ENCODE results near the gene EIF5. TPM values are rescaled to one million over a fixed set of nuclear protein-coding genes. Genes with fewer than 3 reads are reported as not detected.

EIF5 gene
- total and polyA plus RNA-seq, 2 of the 8 experiments (the other 6 are each of a cell fraction or from before 2014, with no cell fraction given) = 179 to 323 TPM

GRCh38 chr14:103353362-103353761, 19.3 kb downstream of the EIF5 start:
- Histone ChIP-seq H3K27me3 (replicated peaks in 1 of 4; ENCODE audit: control insufficient read depth in 3 of 4, extremely low read depth in 1 of 4, insufficient read depth in 3 of 4, low read length in 3 of 4) (no peaks in the 10 kb centered on the region), H3K23ac (ENCODE audit: insufficient read length) (no peak overlapping the region), H3K9ac (replicated peaks in 1 of 4; ENCODE audit: extremely low read depth in 1 of 4, low read depth in 3 of 4, low read length in 3 of 4) (no peak overlapping the region), H3K18ac (ENCODE audit: extremely low read depth, low read length) (peak overlapping the region; percentile 38; the same call in 1 of the 2 replicates), H3K4me3 (ENCODE audit: extremely low read depth in 1 of 4, insufficient read depth in 2 of 4, low read depth in 3 of 4, low read length in 4 of 4) (no peak overlapping the region), H4K8ac (ENCODE audit: extremely low read depth, insufficient read depth, low read length) (no peak overlapping the region), H3K36me3 (ENCODE audit: control insufficient read depth in 2 of 4, insufficient read depth in 4 of 4, low read length in 3 of 4) (no peaks in the 10 kb centered on the region), H2BK120ac (replicated peaks; ENCODE audit: low read depth, low read length) (no peak overlapping the region), H4K5ac (ENCODE audit: insufficient read length, low read depth, low read length) (no peak overlapping the region), H3K79me2 (ENCODE audit: control insufficient read depth in 1 of 2, insufficient read depth in 2 of 2, low read length in 2 of 2) (no peaks in the 10 kb centered on the region), H3K4me1 (replicated peaks in 1 of 4; ENCODE audit: control insufficient read depth in 3 of 4, insufficient read depth in 4 of 4, low read length in 3 of 4) (peaks cover 3 to 13% (median 3%) of the 10 kb centered on the region in 4 experiments; a peak in 6 of 7 replicates), H3K4ac (replicated peaks; ENCODE audit: insufficient read length, low read depth, low read length) (no peak overlapping the region), H2BK15ac (ENCODE audit: low read length) (no peak overlapping the region), H3K56ac (replicated peaks; ENCODE audit: insufficient read length, low read depth, low read length) (no peak overlapping the region), H3K23me2 (ENCODE audit: low read depth, low read length) (no peaks in the 10 kb centered on the region), H4K20me1 (replicated peaks in 1 of 2; ENCODE audit: control insufficient read depth in 1 of 2, insufficient read depth in 2 of 2, low read length in 2 of 2) (peaks cover 0 to 2% of the 10 kb centered on the region in 2 experiments), H2BK5ac (ENCODE audit: low read depth, low read length) (no peak overlapping the region), H4K91ac (replicated peaks; ENCODE audit: insufficient read length, low read length) (no peak overlapping the region), H3K14ac (ENCODE audit: insufficient read length) (no peak overlapping the region), H3K27ac (ENCODE audit: low read depth, low read length) (no peak overlapping the region), H3K9me3 (ENCODE audit: insufficient read depth in 2 of 2, low read depth in 1 of 2, low read length in 1 of 2) (no peaks in the 10 kb centered on the region), H2AFZ (ENCODE audit: low read length) (no peak overlapping the region), H3K79me1 (ENCODE audit: low read depth, low read length) (no peaks in the 10 kb centered on the region), H2BK20ac (ENCODE audit: low read length) (no peak overlapping the region), H2BK12ac (ENCODE audit: low read depth, low read length) (peak overlapping the region; percentile 35; the same call in 1 of the 2 replicates), H3K4me2 (ENCODE audit: insufficient read depth in 1 of 2, low read depth in 2 of 2, low read length in 2 of 2) (no peak overlapping the region), H2AK5ac (ENCODE audit: low read depth, low read length) (no peak overlapping the region)
- WGBS, 2 experiments (ENCODE audit: extremely low coverage in 1 of 2, insufficient coverage in 1 of 2, insufficient read length in 1 of 2, insufficient replicate concordance in 2 of 2, low coverage in 1 of 2, low lambda C conversion rate in 2 of 2, missing lambda C conversion rate in 1 of 2) = 91% methylated on average over 7 of the region's 7 CpGs; no CpG with 5 or more reads in 1 of the 2 experiments
- ChIA-PET CTCF (ENCODE audit: partially characterized antibody) (interaction anchor here (0.6 to 1.1 kb wide), 2 partner anchors 37 to 41 kb away, joined by 3 to 5 read pairs; no protein-coding TSS in a partner anchor), POLR2A (ENCODE audit: partially characterized antibody) (interaction anchor here (2.2 to 8.7 kb wide), 2 partner anchors 11 to 19 kb away, joined by 20 to 132 read pairs; partner anchors contain the start of gene EIF5)
- DNase-seq (ENCODE audit: low read depth in 1 of 2, low spot score in 2 of 2) (no peak), FAIRE-seq (no peak)
- no peak for TF ChIP-seq RFX5 (IDR thresholded peaks at IDR 0.05; ENCODE audit: borderline replicate concordance, low read depth, low read length)
- no peak for TF ChIP-seq YY1 (IDR thresholded peaks at IDR 0.05; ENCODE audit: low read depth, low read length)
- TF ChIP-seq HDAC2 (IDR thresholded peaks at IDR 0.05; ENCODE audit: borderline replicate concordance in 1 of 2, low read depth in 2 of 2, low read length in 2 of 2) = no peak
- TF ChIP-seq POLR2A (IDR thresholded peaks at IDR 0.05; ENCODE audit: control extremely low read depth in 1 of 2, low read depth in 2 of 2, low read length in 2 of 2) = no peak
- no peak for TF ChIP-seq SAP30 (IDR thresholded peaks at IDR 0.05; ENCODE audit: insufficient read depth, insufficient replicate concordance, low read length)
- TF ChIP-seq EP300 (IDR thresholded peaks at IDR 0.05; ENCODE audit: borderline replicate concordance in 1 of 2, low read depth in 2 of 2, low read length in 2 of 2) = no peak
- TF ChIP-seq SUZ12 (IDR thresholded peaks at IDR 0.05; ENCODE audit: low read length) = no peak
- TF ChIP-seq TBP (IDR thresholded peaks at IDR 0.05; ENCODE audit: low read depth, low read length) = no peak
- TF ChIP-seq TAF1 (IDR thresholded peaks at IDR 0.05; ENCODE audit: low read depth, low read length) = no peak
- TF ChIP-seq ATF3 (IDR thresholded peaks at IDR 0.05; ENCODE audit: insufficient read depth, low read depth, low read length) = no peak
- TF ChIP-seq TEAD4 (IDR thresholded peaks at IDR 0.05; ENCODE audit: low read depth, low read length) = no peak
- no peak for TF ChIP-seq CTBP2 (IDR thresholded peaks at IDR 0.05; ENCODE audit: borderline replicate concordance, insufficient read depth, insufficient read length, low read length)
- TF ChIP-seq CBX8 (IDR thresholded peaks at IDR 0.05; ENCODE audit: borderline replicate concordance, low read depth, low read length) = no peak
